ENCODE data around the gene MED26. TPM values are rescaled to one million over a fixed set of nuclear protein-coding genes. Genes with fewer than 3 reads are reported as not detected.
"Not testable (repeated sequence)": the region's sequence is repeated elsewhere in the genome, so short reads cannot be mapped to it uniquely, and the experiment has no call there.

Gene MED26
- total RNA-seq, 2 donors from 2014 or later: 13.5 to 29.9 TPM

- no peak overlapping the region for H3K4me3 ChIP-seq
- intact Hi-C loops (cut with DNase I): no loop called here
- peaks cover 3% of the 10 kb centered on the region for H3K4me1 ChIP-seq (replicated peaks)
- TF ChIP-seq CTCF (IDR thresholded peaks at IDR 0.05) (no peak), POLR2A (IDR thresholded peaks at IDR 0.05) (no peak), POLR2AphosphoS5 (IDR thresholded peaks at IDR 0.05) (no peak)
- no peak overlapping the region for H3K27ac ChIP-seq
- 86% methylated on average over 4 of the region's 4 CpGs for WGBS
- DNase-seq (ENCODE audit: low spot score): no peak
- H3K36me3 ChIP-seq: peaks cover 4 to 12% of the 10 kb centered on the region in 2 donors
- no peaks in the 10 kb centered on the region for H3K9me3 ChIP-seq
- no peaks in the 10 kb centered on the region for H3K27me3 ChIP-seq (replicated peaks; ENCODE audit: insufficient read depth)
Observed at GRCh38 chr19:16548956-16549355, 79.0 kb downstream of the MED26 start.

DNA sequence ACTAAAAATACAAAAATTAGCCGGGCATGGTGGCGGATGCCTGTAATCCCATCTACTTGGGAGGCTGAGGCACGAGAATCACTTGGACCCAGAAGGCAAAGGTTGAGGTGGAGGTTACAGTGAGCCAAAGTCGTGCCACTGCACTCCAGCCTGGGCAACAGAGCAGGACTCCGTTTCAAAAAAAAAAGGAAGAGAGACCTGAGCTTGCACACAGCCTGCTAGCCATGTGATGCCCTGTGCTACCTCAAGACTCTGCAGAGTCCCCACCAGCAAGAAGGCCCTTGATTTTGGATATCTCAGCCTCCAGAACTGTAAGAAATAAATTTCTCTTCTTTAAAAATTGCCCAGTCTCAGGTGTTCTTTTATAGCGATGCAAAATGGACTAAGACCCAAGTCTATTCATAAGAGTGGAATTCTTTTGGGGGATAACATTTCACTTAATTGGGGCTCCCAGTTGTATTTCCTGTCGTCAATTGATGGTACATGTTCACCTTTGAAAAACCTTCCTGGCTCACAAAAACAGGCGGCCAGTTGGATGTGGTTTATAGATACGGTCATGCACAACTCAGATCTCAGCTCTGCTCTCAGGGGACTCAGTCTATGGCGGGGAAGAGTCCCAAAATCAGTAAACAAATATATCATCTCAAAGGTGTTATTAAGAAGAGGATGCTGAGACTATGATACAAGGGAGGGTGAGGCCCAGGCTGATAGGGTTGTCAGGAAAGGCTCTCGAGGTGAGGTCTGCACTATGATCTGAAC is 83.4 kb downstream of the MED26 start:
- intact Hi-C loops (cut with DNase I): no loop called here
- 86% methylated on average over 11 of the region's 11 CpGs for WGBS
- Histone ChIP-seq H3K9me3 (no peaks in the 10 kb centered on the region), H3K27me3 (replicated peaks; ENCODE audit: insufficient read depth) (no peaks in the 10 kb centered on the region), H3K36me3 (no peaks in the 10 kb centered on the region), H3K4me1 (replicated peaks) (peaks cover 21% of the 10 kb centered on the region), H3K27ac (no peak overlapping the region), H3K4me3 (no peak overlapping the region)
- no peak for DNase-seq (ENCODE audit: low spot score)
- TF ChIP-seq CTCF (IDR thresholded peaks at IDR 0.05): no peak
- no peak for TF ChIP-seq POLR2A (IDR thresholded peaks at IDR 0.05)
- TF ChIP-seq POLR2AphosphoS5 (IDR thresholded peaks at IDR 0.05): no peak

DNA sequence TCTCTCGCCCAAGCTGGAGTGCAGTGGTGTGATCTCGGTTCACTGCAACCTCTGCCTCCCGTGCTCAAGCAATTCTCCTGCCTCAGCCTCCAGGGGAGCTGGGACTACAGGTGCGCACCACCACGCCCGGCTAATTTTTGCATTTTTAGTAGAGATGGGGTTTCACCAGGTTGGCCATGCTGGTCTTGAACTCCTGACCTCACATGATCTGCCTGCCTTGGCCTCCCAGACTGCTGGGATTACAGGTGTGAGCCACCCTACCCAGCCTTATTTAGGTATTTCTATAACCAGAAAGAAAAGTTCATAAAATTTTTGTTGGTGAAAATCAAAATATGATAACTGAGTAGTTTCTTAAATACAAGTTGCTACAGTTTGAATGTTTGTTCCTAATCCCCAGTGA is 84.3 kb downstream of the MED26 start:
- H3K27me3 ChIP-seq (replicated peaks; ENCODE audit: insufficient read depth); H3K27ac ChIP-seq; H3K9me3 ChIP-seq; H3K4me3 ChIP-seq; intact Hi-C loops (cut with DNase I); DNase-seq (ENCODE audit: low spot score); H3K36me3 ChIP-seq: not testable (repeated sequence)
- WGBS: 83% methylated on average over 6 of the region's 6 CpGs
- H3K4me1 ChIP-seq (replicated peaks): peaks cover 22% of the 10 kb centered on the region

DNA sequence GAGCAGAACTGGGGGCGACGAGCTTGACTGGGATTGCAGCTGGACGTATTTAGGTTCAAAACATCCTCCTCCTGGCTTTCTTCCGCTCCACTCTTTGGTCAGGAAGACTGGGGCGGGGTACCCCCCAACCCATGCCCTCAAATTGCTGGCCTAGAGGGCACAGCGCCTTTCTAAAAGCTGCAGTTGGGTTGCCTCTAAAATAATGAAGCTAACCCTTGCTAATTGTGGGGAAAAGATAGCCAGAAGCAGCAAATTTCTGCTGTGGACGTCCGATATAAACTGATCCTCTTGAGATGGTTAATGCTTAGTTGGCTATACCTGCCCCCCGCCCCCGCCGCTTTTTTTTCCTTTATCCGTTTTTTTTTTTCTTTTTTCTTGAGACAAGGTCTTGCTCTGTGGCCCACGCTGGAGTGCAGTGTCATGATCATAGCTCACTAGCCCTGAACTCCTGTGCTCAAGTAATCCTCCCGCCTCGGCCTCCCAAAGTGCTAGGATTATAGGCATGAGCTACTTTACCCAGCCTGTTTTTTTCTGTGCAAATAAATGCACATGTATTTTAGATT is 85.0 kb downstream of the MED26 start:
- no peaks in the 10 kb centered on the region for H3K27me3 ChIP-seq (replicated peaks; ENCODE audit: insufficient read depth)
- 6% methylated on average over 15 of the region's 15 CpGs for WGBS
- H3K4me3 ChIP-seq: peak overlapping the region; percentile 83 to 93
- intact Hi-C loops (cut with DNase I): no loop called here
- no peaks in the 10 kb centered on the region for H3K36me3 ChIP-seq
- no peaks in the 10 kb centered on the region for H3K9me3 ChIP-seq
- no peak for TF ChIP-seq CTCF (IDR thresholded peaks at IDR 0.05)
- TF ChIP-seq POLR2A (IDR thresholded peaks at IDR 0.05): no peak
- TF ChIP-seq POLR2AphosphoS5 (IDR thresholded peaks at IDR 0.05): no peak
- DNase-seq (ENCODE audit: low spot score): no peak
- H3K4me1 ChIP-seq (replicated peaks): peaks cover 22% of the 10 kb centered on the region
- peak overlapping the region; percentile 79 to 87 for H3K27ac ChIP-seq

DNA sequence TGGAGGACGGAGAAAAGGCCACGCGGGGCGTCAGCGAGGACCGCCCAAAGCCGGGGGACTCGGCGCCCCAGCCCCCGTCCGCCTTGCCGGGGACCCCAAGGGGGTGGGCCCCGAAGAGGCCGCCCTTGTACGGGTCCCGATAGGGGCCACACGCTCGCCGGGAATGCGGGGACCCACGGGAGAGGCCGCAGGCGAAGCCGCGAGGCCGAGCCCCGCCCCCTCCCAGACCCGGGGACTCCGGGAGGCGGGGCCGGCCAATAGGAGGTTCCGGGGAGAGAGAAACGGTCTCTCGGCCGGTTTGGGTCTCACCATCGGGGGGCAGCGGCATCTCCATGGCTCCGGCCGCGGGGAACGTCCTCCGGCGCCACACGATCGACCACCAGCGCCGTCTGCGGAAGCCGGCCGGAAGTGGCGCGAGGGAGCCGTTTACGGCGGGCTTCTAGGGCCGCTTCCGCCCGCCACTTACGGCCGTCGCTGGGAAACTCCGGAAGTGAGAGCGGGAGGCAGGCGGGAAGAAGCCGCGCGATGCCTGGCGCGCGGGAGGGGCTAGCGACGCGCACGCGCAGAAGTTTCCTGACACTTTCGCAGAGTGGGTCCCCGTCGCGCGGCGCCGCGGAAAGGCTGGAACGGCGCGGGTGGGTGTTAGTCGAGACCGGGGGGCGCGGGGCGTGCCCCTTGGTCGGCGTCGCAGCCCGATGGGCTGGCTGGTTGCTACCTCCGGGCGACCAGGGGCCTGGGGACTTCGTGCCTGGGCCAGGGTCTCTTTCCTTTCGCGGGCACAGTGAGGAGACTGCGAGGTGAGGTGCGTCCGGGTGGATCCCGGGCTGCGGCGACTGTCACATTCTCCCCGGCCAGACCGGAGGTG is 85.7 kb downstream of the MED26 start, which contains the start of gene CHERP:
Gene CHERP (minus strand): TSS at position 393 of the 865 bp plus-strand sequence. CDS start 59 bp downstream, at position 334.
- Histone ChIP-seq H3K27ac (peak within 1 kb of the TSS; percentile 79 to 87), H3K9me3 (no peaks in the 10 kb centered on the region), H3K36me3 (no peaks in the 10 kb centered on the region), H3K4me1 (replicated peaks) (peaks cover 22% of the 10 kb centered on the region), H3K27me3 (replicated peaks; ENCODE audit: insufficient read depth) (no peaks in the 10 kb centered on the region), H3K4me3 (peak within 1 kb of the TSS; percentile 83 to 93)
- intact Hi-C loops (cut with DNase I): no loop called here
- WGBS: 0% methylated on average over 97 of the region's 108 CpGs
- peak; percentile 98 for TF ChIP-seq POLR2AphosphoS5 (IDR thresholded peaks at IDR 0.05)
- peak in 2 of 4 experiments; percentile 12 to 23 for TF ChIP-seq CTCF (IDR thresholded peaks at IDR 0.05)
- TF ChIP-seq POLR2A (IDR thresholded peaks at IDR 0.05): peak; percentile 86
- DNase-seq (ENCODE audit: low spot score): peak; percentile 92
